Rectal smooth muscle tissue (tissue), 1 donor: ENCODE results near the gene DYNLRB1.

Source experiments
- H3K27ac ChIP-seq: one replicate; pipeline ENCODE4 v1.7.0; 2013; ENCODE audit warnings: low read depth, low read length, inconsistent platforms
- H3K27me3 ChIP-seq: one replicate; pipeline ENCODE4 v1.7.0; 2013; ENCODE audit warnings: low read length; ENCODE audit not compliant: control insufficient read depth, insufficient read depth
- H3K36me3 ChIP-seq: one replicate; pipeline ENCODE4 v1.7.0; 2013; ENCODE audit warnings: low read length; ENCODE audit not compliant: control insufficient read depth, insufficient read depth
- H3K4me1 ChIP-seq: one replicate; pipeline ENCODE4 v1.7.0; 2013; ENCODE audit warnings: low read length; ENCODE audit not compliant: control insufficient read depth, insufficient read depth
- H3K4me3 ChIP-seq: one replicate; pipeline ENCODE4 v1.7.0; 2013; ENCODE audit warnings: low read length
- H3K9ac ChIP-seq: one replicate; pipeline ENCODE4 v1.7.0; 2013; ENCODE audit warnings: low read length

Gene DYNLRB1

GRCh38 chr20:34553366-34553867 is 37.2 kb downstream of the DYNLRB1 start:
- H3K36me3 ChIP-seq: no peaks in the 10 kb centered on the region
- H3K9ac ChIP-seq: no peak overlapping the region
- peak overlapping the region; percentile 8 for H3K27ac ChIP-seq
- no peaks in the 10 kb centered on the region for H3K27me3 ChIP-seq
- no peak overlapping the region for H3K4me3 ChIP-seq
- H3K4me1 ChIP-seq: no peaks in the 10 kb centered on the region

GRCh38 chr20:34557936-34558319 is 41.7 kb downstream of the DYNLRB1 start:
- H3K9ac ChIP-seq: peak overlapping the region; percentile 66
- H3K27me3 ChIP-seq: no peaks in the 10 kb centered on the region
- no peaks in the 10 kb centered on the region for H3K36me3 ChIP-seq
- no peaks in the 10 kb centered on the region for H3K4me1 ChIP-seq
- peak overlapping the region; percentile 81 for H3K27ac ChIP-seq
- peak overlapping the region; percentile 81 for H3K4me3 ChIP-seq

- H3K4me3 ChIP-seq: peak within 1 kb of the TSS; percentile 81
- H3K9ac ChIP-seq: peak within 1 kb of the TSS; percentile 66
- no peaks in the 10 kb centered on the region for H3K4me1 ChIP-seq
- H3K36me3 ChIP-seq: no peaks in the 10 kb centered on the region
- no peaks in the 10 kb centered on the region for H3K27me3 ChIP-seq
- peak within 1 kb of the TSS; percentile 90 for H3K27ac ChIP-seq
Measured at GRCh38 chr20:34558320-34559218, 42.3 kb downstream of the DYNLRB1 start, which contains the start of gene MAP1LC3A. Gene MAP1LC3A, plus strand, starts transcription at chr20:34558718. Its CDS starts 151 bp downstream, at chr20:34558869.

DNA sequence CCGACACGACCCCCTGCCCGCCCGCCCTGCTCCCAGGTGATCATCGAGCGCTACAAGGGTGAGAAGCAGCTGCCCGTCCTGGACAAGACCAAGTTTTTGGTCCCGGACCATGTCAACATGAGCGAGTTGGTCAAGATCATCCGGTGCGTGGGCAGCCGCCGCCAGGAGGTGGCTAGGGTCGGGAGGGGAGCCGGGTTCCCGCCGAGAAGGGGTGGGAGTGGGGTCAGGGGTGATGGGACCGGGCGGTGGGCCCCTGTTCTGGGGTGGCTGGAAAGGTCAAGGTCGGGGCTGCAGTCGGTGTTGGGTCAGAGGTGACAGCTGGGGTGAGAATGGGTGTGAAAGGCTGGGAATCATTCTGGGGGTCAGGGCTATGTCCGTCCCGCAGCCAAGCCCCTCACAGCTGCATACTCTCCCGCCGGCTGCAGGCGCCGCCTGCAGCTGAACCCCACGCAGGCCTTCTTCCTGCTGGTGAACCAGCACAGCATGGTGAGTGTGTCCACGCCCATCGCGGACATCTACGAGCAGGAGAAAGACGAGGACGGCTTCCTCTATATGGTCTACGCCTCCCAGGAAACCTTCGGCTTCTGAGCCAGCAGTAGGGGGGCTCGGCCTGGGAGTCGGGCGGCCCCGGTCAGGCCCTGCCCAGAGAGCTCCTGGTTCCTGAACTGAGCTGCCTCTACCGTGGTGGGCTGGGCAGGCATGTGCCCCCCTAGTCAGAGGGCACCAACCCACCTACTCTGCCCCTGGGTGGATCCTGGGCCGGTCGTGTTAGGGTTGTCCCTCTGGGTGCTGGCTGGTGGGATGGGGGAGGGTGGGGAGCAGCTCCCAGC is 43.3 kb downstream of the DYNLRB1 start:
- peak overlapping the region; percentile 90 for H3K27ac ChIP-seq
- peak overlapping the region; percentile 1 for H3K4me3 ChIP-seq
- no peaks in the 10 kb centered on the region for H3K4me1 ChIP-seq
- no peaks in the 10 kb centered on the region for H3K27me3 ChIP-seq
- no peaks in the 10 kb centered on the region for H3K36me3 ChIP-seq
- no peak overlapping the region for H3K9ac ChIP-seq

- no peaks in the 10 kb centered on the region for H3K4me1 ChIP-seq
- no peak overlapping the region for H3K9ac ChIP-seq
- H3K27ac ChIP-seq: no peak overlapping the region
- H3K36me3 ChIP-seq: no peaks in the 10 kb centered on the region
- H3K27me3 ChIP-seq: no peaks in the 10 kb centered on the region
- no peak overlapping the region for H3K4me3 ChIP-seq
Measured at GRCh38 chr20:34560141-34560523, 43.9 kb downstream of the DYNLRB1 start.

DNA sequence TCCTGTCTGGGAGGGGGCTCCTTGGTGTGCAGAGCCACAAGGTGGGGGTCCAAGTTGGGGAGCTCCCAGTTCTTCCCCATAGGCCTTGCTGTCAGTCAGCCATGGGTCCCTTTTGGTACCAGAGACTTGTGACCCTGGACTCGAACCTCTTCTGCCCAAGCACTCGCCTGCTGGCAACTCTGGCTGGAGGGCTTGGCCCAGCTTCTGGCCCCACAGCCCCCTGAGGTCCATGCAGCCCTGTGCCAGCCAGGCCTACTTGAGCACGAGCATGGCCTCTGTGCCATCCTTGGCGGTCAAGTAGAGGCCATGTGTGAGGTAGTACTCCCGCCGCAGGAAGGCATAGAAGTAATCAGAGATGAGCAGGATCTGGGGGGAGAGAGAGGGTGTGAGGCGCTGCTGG is 44.4 kb downstream of the DYNLRB1 start:
- Histone ChIP-seq H3K27ac (no peak overlapping the region), H3K27me3 (no peaks in the 10 kb centered on the region), H3K4me1 (no peaks in the 10 kb centered on the region), H3K4me3 (no peak overlapping the region), H3K36me3 (no peaks in the 10 kb centered on the region), H3K9ac (no peak overlapping the region)

- no peaks in the 10 kb centered on the region for H3K4me1 ChIP-seq
- H3K36me3 ChIP-seq: no peaks in the 10 kb centered on the region
- H3K4me3 ChIP-seq: no peak overlapping the region
- no peaks in the 10 kb centered on the region for H3K27me3 ChIP-seq
- H3K27ac ChIP-seq: no peak overlapping the region
- no peak overlapping the region for H3K9ac ChIP-seq
Measured at GRCh38 chr20:34561661-34562060, 45.4 kb downstream of the DYNLRB1 start.

DNA sequence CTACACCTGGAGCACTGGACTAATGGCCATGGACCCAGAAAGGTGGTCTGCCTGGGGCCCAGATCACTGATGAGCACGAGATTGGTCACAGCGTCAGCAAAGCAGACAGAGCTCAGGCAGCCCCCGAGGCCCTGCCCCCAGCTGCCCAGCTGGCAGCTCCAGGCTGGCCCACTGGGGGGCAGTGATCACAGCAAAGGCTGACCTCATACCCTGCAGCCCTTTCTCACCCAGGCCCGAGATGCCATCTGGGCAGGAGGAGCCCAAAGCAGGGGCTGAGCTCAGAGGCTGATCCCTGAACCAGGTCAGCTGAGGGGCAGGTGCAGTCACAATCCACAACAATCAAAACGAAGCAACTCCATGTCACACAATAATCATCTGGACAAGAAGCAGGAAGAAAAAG is 46.4 kb downstream of the DYNLRB1 start:
- Histone ChIP-seq H3K4me3 (no peak overlapping the region), H3K9ac (no peak overlapping the region), H3K36me3 (peaks cover 4% of the 10 kb centered on the region), H3K27ac (no peak overlapping the region), H3K4me1 (no peaks in the 10 kb centered on the region), H3K27me3 (no peaks in the 10 kb centered on the region)

GRCh38 chr20:34564833-34565232 is 48.6 kb downstream of the DYNLRB1 start:
- Histone ChIP-seq H3K27ac (no peak overlapping the region), H3K9ac (no peak overlapping the region), H3K27me3 (no peaks in the 10 kb centered on the region), H3K4me1 (no peaks in the 10 kb centered on the region), H3K36me3 (peaks cover 4% of the 10 kb centered on the region), H3K4me3 (no peak overlapping the region)

DNA sequence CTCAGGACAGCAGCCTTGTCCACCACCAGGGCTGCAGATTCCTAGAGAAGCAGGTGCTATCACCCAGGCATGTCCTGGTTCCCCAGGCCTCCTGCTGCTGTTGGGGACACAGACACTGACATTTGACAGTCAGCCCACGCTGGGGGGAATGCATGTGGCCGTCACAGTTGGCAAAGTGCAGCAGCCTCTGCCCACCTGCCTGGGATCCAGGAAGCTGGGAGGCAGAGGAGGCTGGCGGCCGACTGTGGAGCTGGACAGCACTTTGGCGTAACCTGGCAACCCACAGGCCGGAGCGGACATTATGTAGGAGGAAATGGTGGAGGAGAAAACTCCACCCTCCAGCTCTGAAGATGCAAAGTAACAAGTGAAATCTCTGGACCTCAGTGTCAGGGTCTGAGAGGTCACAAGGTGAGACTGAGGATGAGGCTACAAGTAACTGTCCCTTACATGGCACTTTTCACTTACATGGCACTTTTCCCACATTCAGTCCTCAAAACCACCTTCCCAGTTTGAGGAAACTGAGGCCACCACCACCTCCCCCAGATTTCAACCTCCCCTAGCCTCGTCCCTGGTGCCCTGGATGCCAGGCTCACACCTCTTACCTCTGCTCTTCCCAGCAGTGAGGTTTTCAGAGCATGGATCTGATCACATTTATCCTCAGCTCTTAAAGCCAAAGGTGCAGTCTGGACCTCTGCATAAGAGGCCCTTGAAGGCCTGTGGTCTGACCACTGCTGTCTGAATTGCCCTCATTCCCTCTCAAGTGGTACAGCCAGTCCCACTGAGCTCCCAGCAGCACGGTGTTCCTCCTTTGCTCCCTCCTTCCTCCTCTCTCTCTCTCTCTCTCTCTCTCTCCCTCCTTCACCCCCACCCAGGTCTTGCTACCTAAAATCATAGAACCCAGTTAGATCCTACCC is 51.0 kb downstream of the DYNLRB1 start:
- no peaks in the 10 kb centered on the region for H3K4me1 ChIP-seq
- no peak overlapping the region for H3K9ac ChIP-seq
- H3K4me3 ChIP-seq: no peak overlapping the region
- H3K27ac ChIP-seq: no peak overlapping the region
- no peaks in the 10 kb centered on the region for H3K27me3 ChIP-seq
- H3K36me3 ChIP-seq: peaks cover 7% of the 10 kb centered on the region

- no peaks in the 10 kb centered on the region for H3K27me3 ChIP-seq
- H3K36me3 ChIP-seq: peaks cover 7% of the 10 kb centered on the region
- no peak overlapping the region for H3K27ac ChIP-seq
- H3K9ac ChIP-seq: no peak overlapping the region
- H3K4me3 ChIP-seq: no peak overlapping the region
- no peaks in the 10 kb centered on the region for H3K4me1 ChIP-seq
Measured at GRCh38 chr20:34567892-34568865, 52.0 kb downstream of the DYNLRB1 start.
